HEK293 (cell line): ENCODE results near the gene MPV17.

Source experiments
- SP2 ChIP-seq: fragments of 450-650 bp; formaldehyde crosslinking; IDR thresholded peaks from 2 replicates; pipeline ENCODE4 v1.5.1; 2016; ENCODE audit warnings: missing biosample characterization, missing genetic modification characterization
- ZNF239 ChIP-seq: fragments of 450-650 bp; formaldehyde crosslinking; IDR thresholded peaks from 2 replicates; pipeline ENCODE4 v1.5.1; 2016; ENCODE audit warnings: missing biosample characterization, missing genetic modification characterization
- ZXDB ChIP-seq: fragments of 450-650 bp; formaldehyde crosslinking; IDR thresholded peaks from 2 replicates; pipeline ENCODE4 v1.5.1; 2016; ENCODE audit warnings: missing biosample characterization, missing genetic modification characterization
- TF ChIP-seq, protein P1 (sequence below): fragments of 450-650 bp; formaldehyde crosslinking; IDR thresholded peaks from 2 replicates; pipeline ENCODE4 v1.5.1; 2016; ENCODE audit warnings: missing biosample characterization, missing genetic modification characterization

- TF ChIP-seq ZNF239 (tag by site-specific recombination) (no peak), ZXDB (no peak), SP2 (tag by site-specific recombination) (no peak)
- TF ChIP-seq, protein P1, sequence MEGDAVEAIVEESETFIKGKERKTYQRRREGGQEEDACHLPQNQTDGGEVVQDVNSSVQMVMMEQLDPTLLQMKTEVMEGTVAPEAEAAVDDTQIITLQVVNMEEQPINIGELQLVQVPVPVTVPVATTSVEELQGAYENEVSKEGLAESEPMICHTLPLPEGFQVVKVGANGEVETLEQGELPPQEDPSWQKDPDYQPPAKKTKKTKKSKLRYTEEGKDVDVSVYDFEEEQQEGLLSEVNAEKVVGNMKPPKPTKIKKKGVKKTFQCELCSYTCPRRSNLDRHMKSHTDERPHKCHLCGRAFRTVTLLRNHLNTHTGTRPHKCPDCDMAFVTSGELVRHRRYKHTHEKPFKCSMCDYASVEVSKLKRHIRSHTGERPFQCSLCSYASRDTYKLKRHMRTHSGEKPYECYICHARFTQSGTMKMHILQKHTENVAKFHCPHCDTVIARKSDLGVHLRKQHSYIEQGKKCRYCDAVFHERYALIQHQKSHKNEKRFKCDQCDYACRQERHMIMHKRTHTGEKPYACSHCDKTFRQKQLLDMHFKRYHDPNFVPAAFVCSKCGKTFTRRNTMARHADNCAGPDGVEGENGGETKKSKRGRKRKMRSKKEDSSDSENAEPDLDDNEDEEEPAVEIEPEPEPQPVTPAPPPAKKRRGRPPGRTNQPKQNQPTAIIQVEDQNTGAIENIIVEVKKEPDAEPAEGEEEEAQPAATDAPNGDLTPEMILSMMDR (tag by site-specific recombination), result no peak
Observed at GRCh38 chr2:27312152-27312551, 10.7 kb downstream of the MPV17 start.
